Panc1 (cell line): ENCODE results near the gene LASP1. TPM values are rescaled to one million over a fixed set of nuclear protein-coding genes. Genes with fewer than 3 reads are reported as not detected.
A peak's percentile ranks its signal among the peaks of the same experiment; 100 is the strongest.

ENCODE experiments used
- ATAC-seq: fragments of 200-7000 bp; cut with Tn5 transposase; 2 replicates; pipeline ENCODE4 v1.9.1; 2020; ENCODE audit warnings: mild to moderate bottlenecking, moderate library complexity
- BruUV-seq: library from RNA; stranded (reverse); fragments of 400-500 nt; replicated peaks from 2 replicates; lab custom pipeline; 2021; lab: Mats Ljungman, UMichigan
- CTCF ChIA-PET: fragments of 300-600 bp; sonication (Branson Sonifier 250); formaldehyde crosslinking; loops from one replicate; lab custom pipeline; 2022; ENCODE audit warnings: antibody characterized with exemption; lab: Charles Lee
- POLR2A ChIA-PET: fragments of 300-600 bp; sonication (Branson Sonifier 250); formaldehyde crosslinking; loops from one replicate; lab custom pipeline; 2022; ENCODE audit warnings: antibody characterized with exemption; lab: Charles Lee
- DNase-seq: peaks from one replicate; pipeline ENCODE4 v3.0.0-alpha.2; 2010; ENCODE audit warnings: low read depth, low spot score
- H3K27ac ChIP-seq: 2 replicates; pipeline ENCODE4 v1.5.1; 2011; ENCODE audit warnings: mild to moderate bottlenecking, low read length, inconsistent platforms
- H3K27me3 ChIP-seq: fragments of 200-500 bp; sonication (Bioruptor generic); 2 replicates; pipeline ENCODE4 v1.6.0; 2014; ENCODE audit warnings: low read length, inconsistent platforms; ENCODE audit not compliant: control insufficient read depth, insufficient read depth
- H3K36me3 ChIP-seq: fragments of 200-500 bp; sonication (Bioruptor generic); 2 replicates; pipeline ENCODE4 v1.5.1; 2014; ENCODE audit warnings: inconsistent platforms, mild to moderate bottlenecking, low read length, moderate library complexity; ENCODE audit not compliant: control insufficient read depth, insufficient read depth
- H3K4me1 ChIP-seq: 2 replicates; pipeline ENCODE4 v1.5.1; 2011; ENCODE audit warnings: inconsistent platforms, mild to moderate bottlenecking, low read length, moderate library complexity; ENCODE audit not compliant: control insufficient read depth, insufficient read depth
- H3K4me3 ChIP-seq, 2 experiments: 2 replicates each; pipeline ENCODE4 v1.5.1; 2011 to 2012; ENCODE audit warnings: low read depth in 2 of 2, low read length in 2 of 2, mild to moderate bottlenecking in 2 of 2, inconsistent platforms in 1 of 2, moderate library complexity in 1 of 2
- H3K9me3 ChIP-seq: fragments of 200-500 bp; sonication (Bioruptor generic); 2 replicates; pipeline ENCODE4 v1.5.1; 2014; ENCODE audit warnings: low read depth, mild to moderate bottlenecking, inconsistent platforms, low read length, moderate library complexity; ENCODE audit not compliant: control insufficient read depth, insufficient read depth
- CTCF ChIP-seq: fragments of 450-650 bp; IDR thresholded peaks from 2 replicates; pipeline ENCODE4 v1.5.1; 2017; ENCODE audit warnings: mild to moderate bottlenecking
- POLR2AphosphoS5 ChIP-seq: IDR thresholded peaks from 2 replicates; pipeline ENCODE4 v1.6.1; 2012; ENCODE audit warnings: mild to moderate bottlenecking, low read depth, low read length, moderate library complexity
- SIN3A ChIP-seq: IDR thresholded peaks from 2 replicates; pipeline ENCODE4 v1.6.1; 2012; ENCODE audit warnings: low read depth, mild to moderate bottlenecking, low read length, moderate library complexity, borderline replicate concordance; ENCODE audit not compliant: insufficient read depth
- TCF7L2 ChIP-seq: IDR thresholded peaks from 2 replicates; pipeline ENCODE4 v1.6.1; 2011; ENCODE audit warnings: mild to moderate bottlenecking, low read depth, low read length, inconsistent platforms
- in situ Hi-C: cut with HindIII; loops from 2 replicates; pipeline ENCODE4 v1.10.0; 2016; ENCODE audit warnings: low sequenced_read_pairs, low pct_unique_long_range_greater_than_20kb
- intact Hi-C: fragments of 100-400 bp; cut with micrococcal nuclease; formaldehyde crosslinking; loops from one replicate; pipeline ENCODE4 v1.10.0; 2022; ENCODE audit not compliant: unreplicated experiment
- total RNA-seq: library from RNA; stranded (reverse); gene quantifications from one replicate; pipeline ENCODE4 v1.2.1, GENCODE V29; 2021; ENCODE audit not compliant: unreplicated experiment
- TF ChIP-seq, protein P1 (sequence below), 2 experiments: IDR thresholded peaks; 2 replicates each; pipeline ENCODE4 v1.6.1; 2011 to 2012; ENCODE audit warnings: low read depth in 2 of 2, control low read depth in 1 of 2, low read length in 1 of 2, mild to moderate bottlenecking in 1 of 2, moderate library complexity in 1 of 2; ENCODE audit not compliant: insufficient read depth in 1 of 2

LASP1 gene
- total RNA-seq, 1 experiment from 2014 or later, result 112 TPM

GRCh38 chr17:38897671-38898290 is 27.9 kb downstream of the LASP1 start:
- Histone ChIP-seq H3K9me3 (no peaks in the 10 kb centered on the region), H3K27me3 (no peaks in the 10 kb centered on the region), H3K36me3 (no peaks in the 10 kb centered on the region), H3K4me1 (peaks cover 27% of the 10 kb centered on the region), H3K27ac (0 out of 2 replicates have a peak overlapping the region, but pooled peaks have one; percentile 23), H3K4me3 (no peak overlapping the region)
- peak; percentile 22; the same call in 1 of the 2 replicates for ATAC-seq
- BruUV-seq, result no TSS peak
- DNase-seq, result no peak
- in situ Hi-C loops, result no loop called here
- intact Hi-C loops, result no loop called here
- ChIA-PET POLR2A (no interaction called here), CTCF (interaction anchor here (0.6 kb wide), 1 partner anchor 130 kb away, joined by 3 read pairs; no protein-coding TSS in a partner anchor)
- TF ChIP-seq, protein P1, sequence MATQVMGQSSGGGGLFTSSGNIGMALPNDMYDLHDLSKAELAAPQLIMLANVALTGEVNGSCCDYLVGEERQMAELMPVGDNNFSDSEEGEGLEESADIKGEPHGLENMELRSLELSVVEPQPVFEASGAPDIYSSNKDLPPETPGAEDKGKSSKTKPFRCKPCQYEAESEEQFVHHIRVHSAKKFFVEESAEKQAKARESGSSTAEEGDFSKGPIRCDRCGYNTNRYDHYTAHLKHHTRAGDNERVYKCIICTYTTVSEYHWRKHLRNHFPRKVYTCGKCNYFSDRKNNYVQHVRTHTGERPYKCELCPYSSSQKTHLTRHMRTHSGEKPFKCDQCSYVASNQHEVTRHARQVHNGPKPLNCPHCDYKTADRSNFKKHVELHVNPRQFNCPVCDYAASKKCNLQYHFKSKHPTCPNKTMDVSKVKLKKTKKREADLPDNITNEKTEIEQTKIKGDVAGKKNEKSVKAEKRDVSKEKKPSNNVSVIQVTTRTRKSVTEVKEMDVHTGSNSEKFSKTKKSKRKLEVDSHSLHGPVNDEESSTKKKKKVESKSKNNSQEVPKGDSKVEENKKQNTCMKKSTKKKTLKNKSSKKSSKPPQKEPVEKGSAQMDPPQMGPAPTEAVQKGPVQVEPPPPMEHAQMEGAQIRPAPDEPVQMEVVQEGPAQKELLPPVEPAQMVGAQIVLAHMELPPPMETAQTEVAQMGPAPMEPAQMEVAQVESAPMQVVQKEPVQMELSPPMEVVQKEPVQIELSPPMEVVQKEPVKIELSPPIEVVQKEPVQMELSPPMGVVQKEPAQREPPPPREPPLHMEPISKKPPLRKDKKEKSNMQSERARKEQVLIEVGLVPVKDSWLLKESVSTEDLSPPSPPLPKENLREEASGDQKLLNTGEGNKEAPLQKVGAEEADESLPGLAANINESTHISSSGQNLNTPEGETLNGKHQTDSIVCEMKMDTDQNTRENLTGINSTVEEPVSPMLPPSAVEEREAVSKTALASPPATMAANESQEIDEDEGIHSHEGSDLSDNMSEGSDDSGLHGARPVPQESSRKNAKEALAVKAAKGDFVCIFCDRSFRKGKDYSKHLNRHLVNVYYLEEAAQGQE (IDR thresholded peaks at IDR 0.05; ENCODE audit: insufficient read depth in 1 of 2, low read depth in 2 of 2, low read length in 1 of 2), result no peak

DNA sequence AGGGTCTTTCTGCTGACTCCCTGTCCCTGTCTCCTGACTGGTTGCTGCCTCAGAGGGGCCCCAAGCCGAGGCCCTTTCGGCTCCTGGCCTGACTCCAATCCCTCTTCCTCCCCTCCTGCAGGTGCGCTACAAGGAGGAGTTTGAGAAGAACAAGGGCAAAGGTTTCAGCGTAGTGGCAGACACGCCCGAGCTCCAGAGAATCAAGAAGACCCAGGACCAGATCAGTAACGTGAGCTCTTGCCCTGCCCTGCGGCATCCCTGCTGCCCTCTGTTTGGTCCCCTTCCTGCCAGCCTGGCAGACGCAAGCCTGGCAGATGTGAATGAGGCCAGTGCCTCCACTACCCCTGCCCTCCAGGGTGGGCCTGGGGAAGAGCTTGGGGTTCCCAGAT is 28.4 kb downstream of the LASP1 start:
- ATAC-seq, result no peak
- H3K4me3 ChIP-seq, result no peak overlapping the region
- H3K9me3 ChIP-seq, result no peaks in the 10 kb centered on the region
- H3K27ac ChIP-seq, result no peak overlapping the region
- no peak for DNase-seq
- peaks cover 27% of the 10 kb centered on the region for H3K4me1 ChIP-seq
- no TSS peak for BruUV-seq
- POLR2A ChIA-PET, result no interaction called here
- intact Hi-C loops, result no loop called here
- CTCF ChIA-PET, result interaction anchor here (0.6 kb wide), 1 partner anchor 129 kb away, joined by 3 read pairs; no protein-coding TSS in a partner anchor
- in situ Hi-C loops, result no loop called here
- no peaks in the 10 kb centered on the region for H3K27me3 ChIP-seq
- no peaks in the 10 kb centered on the region for H3K36me3 ChIP-seq
- no peak for TF ChIP-seq TCF7L2
- no peak for TF ChIP-seq CTCF
- no peak for TF ChIP-seq SIN3A
- TF ChIP-seq, protein P1 (IDR thresholded peaks at IDR 0.05; ENCODE audit: insufficient read depth in 1 of 2, low read depth in 2 of 2, low read length in 1 of 2), result no peak
- TF ChIP-seq POLR2AphosphoS5, result no peak
